GM19397 (cell line): ENCODE data around the gene ORAI3.

Source experiments
- ATAC-seq: cut with Tn5 transposase; IDR thresholded peaks from one replicate; pipeline ENCODE4 v1.9.1; 2021; ENCODE audit warnings: mild to moderate bottlenecking, moderate library complexity; ENCODE audit not compliant: unreplicated experiment

ORAI3 gene

DNA sequence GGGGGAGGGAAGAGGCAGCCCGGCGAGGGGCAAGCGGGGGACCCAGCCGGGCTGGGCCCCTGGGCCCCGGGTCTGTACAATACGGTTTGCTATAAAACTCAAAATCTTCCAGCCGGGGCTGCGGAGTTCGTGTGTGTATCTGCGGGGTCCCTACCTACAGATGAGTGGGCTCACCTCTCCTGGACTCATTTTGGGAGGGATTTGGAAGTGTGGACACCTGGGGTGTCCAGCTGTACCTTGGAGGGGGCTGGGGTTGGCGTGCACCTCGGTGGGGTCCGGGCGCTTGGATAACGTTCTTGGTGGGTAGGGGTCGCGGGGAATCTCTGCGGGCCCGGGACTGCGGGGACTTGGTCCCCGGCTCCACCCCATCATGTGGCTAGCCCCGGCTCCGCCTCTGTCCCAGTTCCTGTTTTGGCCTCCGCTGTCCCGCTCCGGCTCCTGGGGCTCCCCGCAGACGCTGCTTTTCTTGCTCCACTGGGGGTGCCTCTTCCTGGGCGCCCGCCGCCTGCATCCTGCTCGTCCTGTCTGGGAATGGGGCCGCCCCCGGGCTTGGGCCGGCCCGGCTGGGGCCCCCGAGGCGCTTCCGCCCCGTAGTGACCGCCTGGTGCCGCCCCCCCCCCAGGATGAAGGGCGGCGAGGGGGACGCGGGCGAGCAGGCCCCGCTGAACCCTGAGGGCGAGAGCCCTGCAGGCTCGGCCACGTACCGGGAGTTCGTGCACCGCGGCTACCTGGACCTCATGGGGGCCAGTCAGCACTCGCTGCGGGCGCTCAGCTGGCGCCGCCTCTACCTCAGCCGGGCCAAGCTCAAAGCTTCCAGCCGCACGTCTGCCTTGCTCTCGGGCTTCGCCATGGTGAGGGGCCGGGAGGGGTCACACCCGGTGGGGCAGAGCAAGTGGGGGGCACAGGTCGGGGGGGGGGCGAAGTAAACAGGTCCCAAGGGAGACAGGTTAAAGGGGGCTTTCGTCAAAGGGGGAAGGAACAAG, at the start of gene ORAI3:
ORAI3 (plus strand) TSS at position 402 of the 983 bp plus-strand sequence; CDS start at position 624, 222 bp downstream.
- peak; percentile 54 for ATAC-seq

GRCh38 chr16:30899794-30900193, 49.1 kb upstream of the ORAI3 start:
- no peak for ATAC-seq

GRCh38 chr16:30900588-30900987, 48.3 kb upstream of the ORAI3 start:
- ATAC-seq = no peak

DNA sequence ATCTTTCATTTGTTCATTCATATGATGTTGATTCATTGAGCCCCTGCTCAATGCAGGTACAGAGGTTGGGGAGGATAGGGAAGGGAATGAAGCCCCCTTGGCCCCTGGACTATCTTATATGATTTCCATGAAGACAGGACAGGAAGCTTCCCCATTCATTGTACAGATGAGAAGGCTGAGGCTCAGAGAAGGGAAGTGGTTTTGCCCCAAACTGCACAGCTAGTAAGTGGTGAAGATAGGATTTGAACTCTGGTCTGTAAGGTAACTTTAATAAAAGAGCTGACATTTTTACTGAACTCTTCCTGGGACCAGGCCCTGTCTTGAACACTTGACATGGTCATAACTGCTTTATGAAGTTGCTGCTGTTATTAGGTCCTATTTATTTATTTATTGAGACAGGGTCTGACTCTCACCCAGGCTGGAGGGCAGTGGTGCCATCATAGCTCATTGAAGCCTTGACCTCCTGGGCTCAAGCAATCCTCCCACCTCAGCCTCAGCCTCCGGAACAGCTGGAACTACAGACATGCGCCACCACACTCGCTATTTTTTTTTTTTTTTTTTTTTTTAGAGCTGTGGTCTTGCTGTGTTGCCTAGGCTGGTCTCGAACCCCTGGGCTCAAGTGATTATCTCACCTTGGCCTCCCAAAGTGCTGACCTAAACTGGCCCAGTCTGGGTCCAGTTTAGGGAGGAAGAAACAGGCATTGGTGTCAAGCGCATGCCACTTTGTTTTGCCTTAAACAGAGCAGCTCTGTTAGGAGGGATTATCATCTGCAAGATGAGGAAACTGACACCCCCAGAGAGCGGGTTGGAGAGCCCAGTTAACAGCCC, 47.5 kb upstream of the ORAI3 start:
- ATAC-seq = no peak

DNA sequence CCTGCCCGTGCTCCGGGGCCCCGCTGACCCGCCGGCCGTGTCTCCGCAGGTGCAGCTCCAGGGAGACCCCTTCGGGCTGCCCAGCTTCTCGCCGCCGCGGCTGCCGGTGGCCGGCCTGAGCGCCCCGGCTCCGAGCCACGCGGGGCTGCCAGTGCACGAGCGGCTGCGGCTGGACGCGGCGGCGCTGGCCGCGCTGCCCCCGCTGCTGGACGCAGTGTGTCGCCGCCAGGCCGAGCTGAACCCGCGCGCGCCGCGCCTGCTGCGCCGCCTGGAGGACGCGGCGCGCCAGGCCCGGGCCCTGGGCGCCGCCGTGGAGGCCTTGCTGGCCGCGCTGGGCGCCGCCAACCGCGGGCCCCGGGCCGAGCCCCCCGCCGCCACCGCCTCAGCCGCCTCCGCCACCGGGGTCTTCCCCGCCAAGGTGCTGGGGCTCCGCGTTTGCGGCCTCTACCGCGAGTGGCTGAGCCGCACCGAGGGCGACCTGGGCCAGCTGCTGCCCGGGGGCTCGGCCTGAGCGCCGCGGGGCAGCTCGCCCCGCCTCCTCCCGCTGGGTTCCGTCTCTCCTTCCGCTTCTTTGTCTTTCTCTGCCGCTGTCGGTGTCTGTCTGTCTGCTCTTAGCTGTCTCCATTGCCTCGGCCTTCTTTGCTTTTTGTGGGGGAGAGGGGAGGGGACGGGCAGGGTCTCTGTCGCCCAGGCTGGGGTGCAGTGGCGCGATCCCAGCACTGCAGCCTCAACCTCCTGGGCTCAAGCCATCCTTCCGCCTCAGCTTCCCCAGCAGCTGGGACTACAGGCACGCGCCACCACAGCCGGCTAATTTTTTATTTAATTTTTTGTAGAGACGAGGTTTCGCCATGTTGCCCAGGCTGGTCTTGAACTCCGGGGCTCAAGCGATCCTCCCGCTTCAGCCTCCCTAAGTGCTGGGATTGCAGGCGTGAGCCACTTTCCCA, 46.6 kb upstream of the ORAI3 start:
- peak; percentile 58 for ATAC-seq

DNA sequence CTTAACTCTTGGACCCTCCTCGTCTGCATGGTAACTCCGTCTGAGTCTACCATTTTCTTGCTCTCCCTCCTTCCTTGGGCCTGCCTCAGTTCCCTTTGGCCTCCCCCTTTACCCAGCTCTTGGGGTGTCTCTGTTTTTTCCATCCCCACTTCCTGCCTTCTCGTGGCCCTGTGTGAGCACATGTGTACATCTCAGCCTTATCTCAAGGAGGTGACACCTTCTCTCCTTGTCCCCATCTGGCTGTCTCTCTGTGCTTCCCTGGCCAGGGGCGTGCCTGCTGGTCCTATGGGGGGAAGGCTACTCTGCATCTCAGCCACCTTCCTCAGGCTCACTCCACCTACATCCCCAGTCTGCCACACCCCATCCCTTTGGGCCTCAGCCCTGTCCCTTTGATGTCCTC, 45.9 kb upstream of the ORAI3 start:
- no peak for ATAC-seq

DNA sequence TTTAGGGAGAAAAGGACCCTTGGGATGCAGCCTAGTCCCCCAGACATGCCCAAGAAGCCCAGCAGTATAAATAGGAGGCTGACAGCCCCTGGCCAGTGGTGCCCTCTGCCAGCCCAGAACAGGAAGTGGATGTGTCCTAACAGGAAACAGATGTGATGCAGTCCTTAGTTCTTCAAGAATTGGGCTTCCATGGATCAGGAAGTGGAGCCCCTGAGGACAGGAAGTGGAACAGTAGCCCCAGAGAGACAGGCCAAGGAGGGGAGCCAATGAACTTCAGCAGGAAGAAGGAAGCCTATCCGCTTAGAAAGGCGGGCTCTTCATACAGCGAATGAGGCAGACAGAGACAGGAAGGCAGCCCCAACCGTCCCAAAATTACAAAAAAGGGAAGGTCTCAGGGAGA, 45.3 kb upstream of the ORAI3 start:
- ATAC-seq = no peak

DNA sequence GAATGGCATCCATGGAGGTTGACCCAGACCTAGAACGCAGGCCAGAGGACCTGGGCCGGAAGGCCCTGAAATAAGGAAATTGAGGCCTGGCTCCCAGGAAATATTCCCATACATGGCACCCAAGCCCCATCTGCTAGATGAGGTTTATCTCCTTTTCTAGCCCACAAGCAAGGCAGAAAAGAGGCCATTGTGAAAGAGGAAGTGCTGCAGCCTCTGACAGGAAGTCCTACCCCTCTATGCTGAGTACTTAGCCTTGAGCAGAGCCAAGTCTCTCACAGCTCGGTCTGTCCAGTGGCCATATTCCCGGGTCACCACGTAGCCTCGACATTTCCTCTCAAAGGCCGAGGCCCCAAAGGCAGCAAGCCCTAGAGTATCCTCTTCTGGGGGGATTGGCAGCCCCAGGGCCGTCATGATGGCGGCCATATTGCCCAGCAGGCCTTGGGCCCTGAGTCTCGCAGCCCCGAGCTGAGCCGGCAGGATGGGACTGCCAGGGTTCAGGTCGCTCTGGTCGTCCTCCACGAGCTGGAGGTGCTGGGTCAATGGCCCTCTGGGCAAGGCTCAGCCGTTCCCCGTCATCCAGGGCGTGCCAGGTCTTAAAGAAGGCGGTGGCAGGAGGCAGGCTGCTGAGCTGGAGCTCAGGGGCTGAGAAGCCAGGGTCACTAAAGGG, 44.6 kb upstream of the ORAI3 start:
- no peak for ATAC-seq

DNA sequence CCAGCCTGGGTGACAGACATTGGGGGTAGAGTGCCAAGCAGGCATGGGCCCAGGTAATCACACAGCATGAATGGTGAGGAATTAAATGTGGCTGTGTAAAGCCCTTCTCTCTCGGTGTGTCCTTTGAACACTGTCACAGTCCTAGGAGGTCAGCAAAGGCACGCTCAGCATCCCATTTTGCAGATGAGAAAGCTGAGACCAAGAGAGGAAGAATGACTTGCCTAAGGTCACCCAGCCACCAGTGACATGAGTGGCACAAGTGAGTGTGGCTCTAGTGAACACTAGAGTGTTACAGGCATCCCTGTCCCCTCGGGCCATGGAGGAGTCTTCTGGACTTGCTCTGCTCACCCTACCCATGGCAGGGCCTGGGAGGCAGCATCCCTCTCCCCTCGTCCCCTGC, 41.8 kb upstream of the ORAI3 start:
- no peak for ATAC-seq

DNA sequence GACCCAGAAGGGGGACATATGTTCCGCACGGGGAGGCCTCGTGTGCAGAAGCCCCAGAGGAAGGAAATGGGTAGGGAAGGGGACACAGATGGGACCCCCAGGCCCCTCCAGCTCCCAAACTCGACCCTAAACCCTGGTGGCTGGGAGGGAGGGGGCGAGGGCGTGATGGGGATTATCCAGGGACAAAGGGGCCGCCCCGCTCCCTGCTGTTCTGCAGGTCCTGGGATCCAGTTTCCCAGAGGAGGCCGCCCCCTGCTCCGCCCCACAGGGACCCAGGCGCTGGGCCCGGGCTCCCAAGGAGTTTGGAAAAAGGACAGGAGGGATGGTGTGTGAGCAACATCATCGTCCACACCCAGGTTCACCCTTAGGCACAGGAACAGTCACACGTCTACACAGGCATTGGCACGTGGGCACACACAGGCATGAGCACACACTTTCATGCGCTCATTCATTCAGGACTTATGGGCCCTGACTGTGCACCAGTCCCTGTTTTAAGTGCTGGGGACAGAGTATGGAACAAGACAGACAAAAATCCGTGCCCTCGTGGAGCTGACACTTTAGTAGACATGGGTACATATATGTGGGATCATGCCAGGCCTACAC, 38.3 kb upstream of the ORAI3 start:
- no peak for ATAC-seq

DNA sequence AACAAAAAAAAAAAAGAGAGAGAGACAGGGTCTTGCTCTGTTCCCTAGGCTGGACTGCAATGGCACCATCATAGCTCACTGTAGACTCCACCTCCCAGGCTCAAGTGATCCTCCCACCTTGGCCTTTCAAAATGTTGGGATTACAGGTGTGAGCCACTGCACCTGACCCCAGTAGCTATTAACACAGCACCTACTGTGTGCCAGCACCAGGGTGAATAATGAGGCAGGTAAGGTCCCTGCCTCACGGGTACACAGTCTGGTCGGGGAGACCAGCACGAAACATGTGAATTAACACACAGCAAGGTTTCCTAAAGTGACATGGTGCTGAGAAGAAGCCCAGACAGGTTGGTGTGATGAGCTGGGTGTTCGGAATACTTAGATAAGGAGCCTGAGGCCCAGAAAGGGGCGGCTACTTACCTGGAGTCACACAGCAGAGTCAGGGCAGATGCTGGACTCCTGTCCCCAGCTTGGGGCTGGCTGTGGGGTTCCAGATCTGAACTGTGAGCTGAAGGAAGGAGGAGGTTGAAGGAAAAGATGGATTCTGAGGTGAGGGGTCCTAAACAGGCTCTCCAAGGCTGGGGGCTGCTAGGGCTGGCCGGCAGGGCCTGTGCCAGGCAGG, 36.0 kb upstream of the ORAI3 start:
- ATAC-seq = no peak

DNA sequence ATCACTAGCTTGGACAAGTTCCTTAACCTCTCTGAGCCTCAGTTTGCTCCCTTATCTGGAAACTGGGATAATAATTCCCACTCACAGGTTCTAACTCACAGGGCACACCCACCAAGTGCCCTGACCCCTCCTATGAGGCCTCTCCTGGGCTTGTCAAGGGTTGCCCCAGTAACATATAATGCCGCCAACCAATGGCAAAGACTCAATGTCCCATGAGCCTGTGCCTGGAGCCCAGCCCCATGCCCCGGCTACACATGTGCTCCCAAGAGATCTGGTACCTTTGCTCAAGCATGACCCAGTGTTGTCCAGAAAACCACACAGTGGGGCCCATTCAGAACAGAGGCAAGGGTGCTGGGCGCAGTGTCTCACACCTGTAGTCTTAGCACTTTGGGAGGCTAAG, 34.0 kb upstream of the ORAI3 start:
- no peak for ATAC-seq

GRCh38 chr16:30918614-30919013, 30.3 kb upstream of the ORAI3 start:
- ATAC-seq = no peak

DNA sequence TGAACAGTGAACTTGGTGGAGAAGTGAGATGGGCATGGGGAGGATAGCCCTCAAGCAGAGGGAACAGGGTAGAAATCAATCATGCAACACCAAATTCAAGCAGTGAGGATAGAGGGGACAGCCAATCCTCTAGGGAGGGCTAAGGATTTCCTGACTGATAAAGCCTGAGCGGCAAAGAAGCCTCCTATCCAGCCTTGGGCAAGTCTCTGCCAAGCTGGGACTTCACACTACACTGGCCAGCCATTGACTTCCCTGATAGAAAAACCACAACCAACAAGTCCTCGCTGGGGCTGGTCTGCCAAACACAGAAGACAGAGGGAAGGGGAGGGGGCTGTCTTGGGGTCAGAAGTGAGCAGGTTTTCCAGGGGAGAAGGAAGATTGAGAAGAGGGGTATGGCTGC, 28.0 kb upstream of the ORAI3 start:
- ATAC-seq = no peak

GRCh38 chr16:30921459-30921747, 27.5 kb upstream of the ORAI3 start:
- ATAC-seq = no peak

GRCh38 chr16:30921748-30922419, 27.0 kb upstream of the ORAI3 start:
- no peak for ATAC-seq

DNA sequence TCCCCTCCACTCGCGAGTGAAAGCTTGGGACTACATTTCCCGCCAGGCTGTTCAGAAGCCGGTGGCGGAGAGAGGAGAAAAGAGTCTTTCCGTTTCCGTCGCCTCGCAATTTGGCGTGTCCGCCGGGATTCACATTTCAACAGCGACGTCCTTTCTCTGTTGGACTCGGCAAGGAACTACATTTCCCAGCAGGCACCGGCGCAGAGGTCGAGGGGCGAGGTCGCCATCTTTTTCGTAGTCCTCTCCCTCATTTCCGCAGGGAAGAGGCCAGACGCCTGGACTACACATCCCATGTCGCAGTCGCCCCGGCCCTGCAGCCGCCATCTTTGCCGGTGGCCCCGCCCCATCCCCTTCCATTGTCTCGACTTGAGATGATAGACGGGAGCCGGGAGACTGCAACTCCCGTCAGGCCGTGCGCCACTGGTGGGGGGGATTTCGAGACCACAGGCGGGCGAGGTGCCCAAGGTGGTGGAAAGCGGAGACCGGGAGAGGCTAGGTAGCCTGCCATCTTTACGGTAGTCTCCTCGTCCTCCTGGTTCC, 26.4 kb upstream of the ORAI3 start:
- ATAC-seq = peak; percentile 72

DNA sequence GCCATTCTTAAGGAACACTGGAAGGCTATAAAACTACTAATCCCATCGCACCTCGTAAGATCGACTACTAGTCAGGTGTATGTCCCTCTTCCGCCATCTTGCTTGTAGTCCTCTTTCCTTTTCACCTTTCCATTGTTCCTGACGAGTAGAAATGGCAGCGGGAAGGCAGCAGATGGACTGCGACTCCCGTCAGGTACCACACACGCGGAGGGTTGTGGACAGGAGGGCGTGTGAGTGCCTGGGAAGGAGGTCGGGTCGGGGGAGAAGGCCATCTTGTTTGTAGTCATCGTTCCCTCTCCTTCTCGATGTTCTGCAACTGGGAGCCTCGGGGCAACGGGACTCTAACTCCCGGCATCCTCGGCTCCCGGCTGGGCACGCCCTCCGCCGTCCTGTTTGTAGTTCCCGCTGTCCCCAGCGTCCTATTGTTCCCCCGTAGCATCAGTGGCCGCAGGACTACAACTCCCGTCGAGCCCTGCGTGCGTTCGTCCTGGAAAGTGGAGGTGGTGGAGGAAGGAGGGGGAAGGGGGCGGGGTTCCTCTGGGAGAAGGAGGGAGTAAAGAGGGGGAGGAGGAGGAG, 25.8 kb upstream of the ORAI3 start:
- ATAC-seq = peak; percentile 60
